OCI-LY7 (cell line): ENCODE results near the gene BLMH. TPM values are rescaled to one million over a fixed set of nuclear protein-coding genes. Genes with fewer than 3 reads are reported as not detected.

Experiments used
- BruUV-seq: library from RNA; stranded (reverse); fragments of 400-500 nt; replicated peaks from 2 replicates; lab custom pipeline; 2021; lab: Mats Ljungman, UMichigan
- CTCF ChIA-PET: fragments of 300-600 bp; sonication (Branson Sonifier 250); formaldehyde crosslinking; loops from one replicate; lab custom pipeline; 2022; ENCODE audit warnings: antibody characterized with exemption; ENCODE audit not compliant: unreplicated experiment; lab: Charles Lee
- POLR2A ChIA-PET: fragments of 300-600 bp; sonication (Branson Sonifier 250); formaldehyde crosslinking; loops from one replicate; lab custom pipeline; 2022; ENCODE audit warnings: antibody characterized with exemption; lab: Charles Lee
- DNase-seq: peaks from one replicate; pipeline ENCODE4 v3.0.0-alpha.2; 2015; ENCODE audit warnings: low spot score
- H2AFZ ChIP-seq: fragments of 200-600 bp; sonication (generic), shearing (Covaris generic); 2 replicates; pipeline ENCODE4 v1.6.1; 2014; ENCODE audit warnings: mild to moderate bottlenecking, antibody characterized with exemption, low read length, moderate library complexity
- H3K27ac ChIP-seq: fragments of 200-600 bp; sonication (generic); 2 replicates; pipeline ENCODE4 v1.5.1; 2014; ENCODE audit warnings: mixed run types, low read depth, mild to moderate bottlenecking, moderate library complexity, low read length, inconsistent platforms; ENCODE audit not compliant: poor library complexity, severe bottlenecking
- H3K36me3 ChIP-seq: fragments of 200-600 bp; sonication (generic); 2 replicates; pipeline ENCODE4 v1.6.1; 2014; ENCODE audit warnings: mild to moderate bottlenecking, antibody characterized with exemption, low read length, moderate library complexity, mixed read lengths; ENCODE audit not compliant: insufficient read depth
- H3K4me1 ChIP-seq: fragments of 200-600 bp; sonication (generic); 2 replicates; pipeline ENCODE4 v1.5.1; 2014; ENCODE audit warnings: mild to moderate bottlenecking, low read length; ENCODE audit not compliant: insufficient read depth, poor library complexity, severe bottlenecking
- H3K4me2 ChIP-seq: fragments of 200-600 bp; sonication (generic); 2 replicates; pipeline ENCODE4 v1.6.1; 2014; ENCODE audit warnings: mild to moderate bottlenecking, low read length
- H3K4me3 ChIP-seq: fragments of 200-600 bp; sonication (generic); 2 replicates; pipeline ENCODE4 v1.5.1; 2014; ENCODE audit warnings: mild to moderate bottlenecking, low read depth, low read length; ENCODE audit not compliant: poor library complexity, severe bottlenecking
- H3K79me2 ChIP-seq: fragments of 200-600 bp; sonication (generic); 2 replicates; pipeline ENCODE4 v1.6.1; 2016; ENCODE audit warnings: low read depth, mild to moderate bottlenecking, low read length, moderate library complexity, mixed read lengths; ENCODE audit not compliant: insufficient read depth
- H3K9me2 ChIP-seq: fragments of 200-600 bp; sonication (generic); 2 replicates; pipeline ENCODE4 v1.6.1; 2016; ENCODE audit warnings: mild to moderate bottlenecking, low read length, mixed read lengths; ENCODE audit not compliant: insufficient read depth
- H3K9me3 ChIP-seq: fragments of 200-600 bp; sonication (generic); 2 replicates; pipeline ENCODE4 v1.6.1; 2014; ENCODE audit warnings: mild to moderate bottlenecking, mixed run types, low read length, mixed read lengths
- H4K20me1 ChIP-seq: fragments of 200-600 bp; sonication (generic); 2 replicates; pipeline ENCODE4 v1.6.1; 2014; ENCODE audit warnings: mild to moderate bottlenecking, antibody characterized with exemption, low read length, moderate library complexity, mixed read lengths; ENCODE audit not compliant: insufficient read depth
- EZH2phosphoT487 ChIP-seq: fragments of 200-600 bp; sonication (generic); IDR thresholded peaks from 2 replicates; pipeline ENCODE4 v1.6.1; 2018; ENCODE audit warnings: low read depth, borderline replicate concordance, mild to moderate bottlenecking, mixed run types, antibody characterized with exemption, low read length, moderate library complexity, mixed read lengths
- intact Hi-C: fragments of 100-400 bp; cut with micrococcal nuclease; formaldehyde crosslinking; loops from one replicate; pipeline ENCODE4 v1.10.0; 2022; ENCODE audit not compliant: unreplicated experiment
- small RNA-seq: library from RNA; depleted of rRNA; stranded (forward); fragments of <200 nt; gene quantifications from one replicate; pipeline ENCODE3, GENCODE V24; 2014
- total RNA-seq, 2 experiments: library from RNA; depleted of rRNA in 1 of 2; stranded (reverse); fragments of >200 nt in 1 of 2; shearing (Covaris generic) in 1 of 2; gene quantifications; 2 replicates each; pipeline ENCODE4 v1.2.3, GENCODE V29; 2014 to 2022
- TF ChIP-seq, protein P1 (sequence below): fragments of 200-600 bp; sonication (generic); conservative IDR thresholded peaks from 2 replicates; pipeline ENCODE4 v1.5.1; 2014; ENCODE audit warnings: mild to moderate bottlenecking, antibody characterized with exemption, low read length, moderate library complexity, mixed read lengths

The BLMH gene
- total RNA-seq, 2 experiments from 2014 or later: 35.0 to 65.7 TPM

GRCh38 chr17:30199600-30199999 lies 92.1 kb downstream of the BLMH start:
- Histone ChIP-seq H3K79me2 (no peaks in the 10 kb centered on the region), H4K20me1 (no peaks in the 10 kb centered on the region), H3K4me1 (no peaks in the 10 kb centered on the region), H3K36me3 (no peaks in the 10 kb centered on the region), H3K9me3 (no peaks in the 10 kb centered on the region), H3K4me2 (no peak overlapping the region), H2AFZ (no peak overlapping the region), H3K4me3 (no peak overlapping the region), H3K27ac (no peak overlapping the region), H3K9me2 (no peaks in the 10 kb centered on the region)
- TF ChIP-seq, protein P1, sequence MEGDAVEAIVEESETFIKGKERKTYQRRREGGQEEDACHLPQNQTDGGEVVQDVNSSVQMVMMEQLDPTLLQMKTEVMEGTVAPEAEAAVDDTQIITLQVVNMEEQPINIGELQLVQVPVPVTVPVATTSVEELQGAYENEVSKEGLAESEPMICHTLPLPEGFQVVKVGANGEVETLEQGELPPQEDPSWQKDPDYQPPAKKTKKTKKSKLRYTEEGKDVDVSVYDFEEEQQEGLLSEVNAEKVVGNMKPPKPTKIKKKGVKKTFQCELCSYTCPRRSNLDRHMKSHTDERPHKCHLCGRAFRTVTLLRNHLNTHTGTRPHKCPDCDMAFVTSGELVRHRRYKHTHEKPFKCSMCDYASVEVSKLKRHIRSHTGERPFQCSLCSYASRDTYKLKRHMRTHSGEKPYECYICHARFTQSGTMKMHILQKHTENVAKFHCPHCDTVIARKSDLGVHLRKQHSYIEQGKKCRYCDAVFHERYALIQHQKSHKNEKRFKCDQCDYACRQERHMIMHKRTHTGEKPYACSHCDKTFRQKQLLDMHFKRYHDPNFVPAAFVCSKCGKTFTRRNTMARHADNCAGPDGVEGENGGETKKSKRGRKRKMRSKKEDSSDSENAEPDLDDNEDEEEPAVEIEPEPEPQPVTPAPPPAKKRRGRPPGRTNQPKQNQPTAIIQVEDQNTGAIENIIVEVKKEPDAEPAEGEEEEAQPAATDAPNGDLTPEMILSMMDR: no peak
- TF ChIP-seq EZH2phosphoT487: no peak
- CTCF ChIA-PET: no interaction called here
- no TSS peak for BruUV-seq
- POLR2A ChIA-PET: no interaction called here
- no peak for DNase-seq
- intact Hi-C loops: no loop called here

Small RNA genes lying within 50 kb of the gene (small RNA-seq; reads per million reads assigned to genes)
- 104 reads per million, percentile 99 among the genes with 10 or more reads in this experiment for gene RF00154
- not detected for gene RNU6-1267P

Other genes with a start within 250 kb of the BLMH start
- gene NSRP1, start 175.1 kb downstream of the BLMH start, total RNA-seq (2014; rRNA removed; shearing (Covaris generic)): 18.6 and 26.1 TPM in 2 replicates
- 43.5 and 44.1 TPM in 2 replicates for gene NSRP1, start 175.1 kb downstream of the BLMH start, total RNA-seq (2022)
- 0.09 and 0.10 TPM in 2 replicates for gene SLC6A4, start 56.2 kb downstream of the BLMH start, total RNA-seq (2014; rRNA removed; shearing (Covaris generic))
- not detected in 2 replicates for gene SLC6A4, start 56.2 kb downstream of the BLMH start, total RNA-seq (2022)
- not detected in 2 replicates for gene TMIGD1, start 42.1 kb upstream of the BLMH start, total RNA-seq (2014; rRNA removed; shearing (Covaris generic))
- not detected in 2 replicates for gene TMIGD1, start 42.1 kb upstream of the BLMH start, total RNA-seq (2022)
- 16.4 and 20.7 TPM in 2 replicates for gene CPD, start 87.0 kb upstream of the BLMH start, total RNA-seq (2014; rRNA removed; shearing (Covaris generic))
- gene CPD, start 87.0 kb upstream of the BLMH start, total RNA-seq (2022): 22.4 and 24.0 TPM in 2 replicates
- 15.9 and 17.0 TPM in 2 replicates for gene GOSR1, start 185.5 kb upstream of the BLMH start, total RNA-seq (2014; rRNA removed; shearing (Covaris generic))
- 49.8 and 49.9 TPM in 2 replicates for gene GOSR1, start 185.5 kb upstream of the BLMH start, total RNA-seq (2022)